GM12878 (cell line): ENCODE data around the gene SRI. TPM values are rescaled to one million over a fixed set of nuclear protein-coding genes. Genes with fewer than 3 reads are reported as not detected.

Source experiments
- ATAC-seq: fragments of 200-7000 bp; cut with Tn5 transposase; 3 replicates; pipeline ENCODE4 v1.9.1; 2020; ENCODE audit warnings: mild to moderate bottlenecking, moderate library complexity
- BruUV-seq: library from RNA; stranded (reverse); fragments of 400-500 nt; replicated peaks from 2 replicates; lab custom pipeline; 2021; lab: Mats Ljungman, UMichigan
- CTCF ChIA-PET: fragments of 300-600 bp; sonication (Branson Sonifier 250); formaldehyde crosslinking; extraction: SDS; loops from one replicate; lab custom pipeline; 2021; ENCODE audit warnings: inconsistent platforms; lab: Yijun Ruan, JAX
- POLR2A ChIA-PET: fragments of 350-600 bp; formaldehyde crosslinking; extraction: SDS; loops from one replicate; lab custom pipeline; 2021; ENCODE audit warnings: inconsistent platforms; lab: Charles Lee
- RAD21 ChIA-PET: fragments of 300-600 bp; sonication (Branson Sonifier 250); formaldehyde crosslinking; loops from one replicate; lab custom pipeline; 2023; ENCODE audit warnings: antibody characterized with exemption; ENCODE audit not compliant: unreplicated experiment; lab: Charles Lee
- SMC1A ChIA-PET: fragments of 300-600 bp; sonication (Branson Sonifier 250); formaldehyde crosslinking; loops from one replicate; lab custom pipeline; 2023; ENCODE audit not compliant: unreplicated experiment, uncharacterized antibody; lab: Charles Lee
- DNase-seq: peaks from one replicate; pipeline ENCODE4 v3.0.0-alpha.2; 2011; ENCODE audit warnings: low read depth, low spot score
- FAIRE-seq: peaks from 3 replicates; lab custom pipeline; 2011; peaks lifted over from hg19 to GRCh38; lab: Jason Lieb, UNC
- H2AFZ ChIP-seq: 2 replicates; pipeline ENCODE4 v1.6.0; 2011; ENCODE audit warnings: low read depth, low read length, control low read depth; ENCODE audit not compliant: control insufficient read depth
- H3K27ac ChIP-seq: 2 replicates; pipeline ENCODE4 v1.5.1; 2011; ENCODE audit warnings: control low read depth; ENCODE audit not compliant: control insufficient read depth, insufficient read depth
- H3K27me3 ChIP-seq, 2 experiments: replicated peaks in 1 of 2; 2 replicates each; pipeline versions ENCODE4 v1.6.0 to v1.6.1; 2011; ENCODE audit warnings: low read length in 1 of 2; ENCODE audit not compliant: control insufficient read depth in 2 of 2, insufficient read depth in 2 of 2
- H3K36me3 ChIP-seq, 2 experiments: 2 replicates each; pipeline ENCODE4 v1.5.1; 2011; ENCODE audit warnings: low read length in 1 of 2; ENCODE audit not compliant: control insufficient read depth in 2 of 2, insufficient read depth in 2 of 2
- H3K4me1 ChIP-seq: 2 replicates; pipeline ENCODE4 v1.6.1; 2011; ENCODE audit warnings: mild to moderate bottlenecking, low read length, moderate library complexity, mixed read lengths; ENCODE audit not compliant: control insufficient read depth, insufficient read depth
- H3K4me2 ChIP-seq: 2 replicates; pipeline ENCODE4 v1.6.0; 2011; ENCODE audit warnings: control low read depth; ENCODE audit not compliant: control insufficient read depth, insufficient read depth
- H3K4me3 ChIP-seq: fragments of 200-600 bp; sonication (generic); 2 replicates; pipeline ENCODE4 v1.5.1; 2016
- H3K79me2 ChIP-seq: 2 replicates; pipeline ENCODE4 v1.6.0; 2011; ENCODE audit warnings: low read length; ENCODE audit not compliant: control insufficient read depth, insufficient read depth
- H3K9ac ChIP-seq: 2 replicates; pipeline ENCODE4 v1.8.0; 2011; ENCODE audit warnings: low read length, control low read depth, mixed read lengths; ENCODE audit not compliant: control insufficient read depth, insufficient read depth
- H3K9me3 ChIP-seq: replicated peaks from 3 replicates; pipeline ENCODE4 v1.5.1; 2011; ENCODE audit warnings: mild to moderate bottlenecking, low read length; ENCODE audit not compliant: control insufficient read depth, insufficient read depth
- H4K20me1 ChIP-seq: 2 replicates; pipeline ENCODE4 v1.6.0; 2011; ENCODE audit not compliant: control insufficient read depth, insufficient read depth
- ETV6 ChIP-seq, 2 experiments: fragments of 450-650 bp in 1 of 2; IDR thresholded peaks in 1 of 2; conservative IDR thresholded peaks in 1 of 2; 2 replicates each; pipeline ENCODE4 v1.6.1; 2014; ENCODE audit warnings: antibody characterized with exemption in 1 of 2, borderline replicate concordance in 1 of 2, low read depth in 1 of 2, mild to moderate bottlenecking in 1 of 2, moderate library complexity in 1 of 2
- GABPA ChIP-seq: IDR thresholded peaks from 2 replicates; pipeline ENCODE4 v1.6.1; 2014; ENCODE audit warnings: antibody characterized with exemption, low read depth, mild to moderate bottlenecking, inconsistent platforms
- HCFC1 ChIP-seq: fragments of 150-350 bp; IDR thresholded peaks from 2 replicates; pipeline ENCODE4 v1.6.1; 2014; ENCODE audit warnings: low read length
- KLF5 ChIP-seq: fragments of 450-650 bp; IDR thresholded peaks from 2 replicates; pipeline ENCODE4 v1.6.1; 2014; ENCODE audit warnings: mild to moderate bottlenecking; ENCODE audit not compliant: partially characterized antibody
- MEF2B ChIP-seq: fragments of 450-650 bp; IDR thresholded peaks from 2 replicates; pipeline ENCODE4 v1.6.1; 2018; ENCODE audit warnings: mild to moderate bottlenecking, moderate library complexity; ENCODE audit not compliant: partially characterized antibody, poor library complexity, severe bottlenecking
- MYC ChIP-seq: IDR thresholded peaks from 2 replicates; pipeline ENCODE4 v1.6.1; 2011; ENCODE audit warnings: mild to moderate bottlenecking, low read length, moderate library complexity, inconsistent platforms; ENCODE audit not compliant: insufficient read depth, insufficient replicate concordance, insufficient read length, severe bottlenecking
- NR2F1 ChIP-seq: fragments of 450-650 bp; conservative IDR thresholded peaks from 2 replicates; pipeline ENCODE4 v1.6.1; 2017; ENCODE audit warnings: mild to moderate bottlenecking
- RFX5 ChIP-seq: IDR thresholded peaks from 2 replicates; pipeline ENCODE4 v1.6.1; 2011; ENCODE audit warnings: low read depth, low read length, improper control_type of control experiment
- SIX5 ChIP-seq: IDR thresholded peaks from 2 replicates; pipeline ENCODE4 v1.6.1; 2011; ENCODE audit warnings: mild to moderate bottlenecking, low read depth, low read length, moderate library complexity; ENCODE audit not compliant: severe bottlenecking
- ZNF207 ChIP-seq: fragments of 450-650 bp; IDR thresholded peaks from 2 replicates; pipeline ENCODE4 v1.6.1; 2014; ENCODE audit warnings: antibody characterized with exemption, mild to moderate bottlenecking, borderline replicate concordance
- ZSCAN29 ChIP-seq: fragments of 450-650 bp; IDR thresholded peaks from 2 replicates; pipeline ENCODE4 v1.6.1; 2017; ENCODE audit warnings: mild to moderate bottlenecking, moderate library complexity
- WGBS: methylation state at CpG from one replicate; pipeline ENCODE4 v1.1.6; 2016; ENCODE audit warnings: low lambda C conversion rate; ENCODE audit not compliant: insufficient replicate concordance, insufficient coverage; ENCODE audit errors: missing lambda C conversion rate; 5-methylcytosine and 5-hydroxymethylcytosine counted together
- in situ Hi-C: fragments of 300-500 bp; cut with MboI; formaldehyde crosslinking; loops from 9 replicates; pipeline ENCODE4 v1.14.3; 2018; ENCODE audit warnings: mixed read lengths
- intact Hi-C: fragments of 100-400 bp; cut with micrococcal nuclease; formaldehyde crosslinking; loops from one replicate; pipeline ENCODE4 v1.14.2; 2022; ENCODE audit not compliant: unreplicated experiment
- polyA plus RNA-seq, 11 experiments: library from polyadenylated mRNA; depleted of rRNA in 4 of 11; unstranded in 6 of 11; stranded (reverse) in 5 of 11; fragments of >200 nt; fragmentation: Nextera tagmentation in 4 of 11; fragmentation: Illumina TruSeq in 1 of 11; extraction: Ambion mirVana in 4 of 11; extraction: Trizol in 1 of 11; gene quantifications; 1 replicate in 1 of 11; 2 replicates in 10 of 11; pipeline versions ENCODE4 v1.2.1 to v1.2.3, GENCODE V29; 2011 to 2016; ENCODE audit warnings: inconsistent platforms in 2 of 11, missing spikeins in 2 of 11, low read depth in 1 of 11
- total RNA-seq, 4 experiments: library from RNA; depleted of rRNA in 3 of 4; stranded (reverse); fragments of >200 nt in 3 of 4; fragmentation: Illumina TruSeq in 1 of 4; extraction: Trizol in 1 of 4; gene quantifications; 2 replicates each; pipeline versions ENCODE4 v1.2.1 to v1.2.3, GENCODE V29; 2013 to 2021
- TF ChIP-seq, protein P1 (sequence below): fragments of 150-350 bp; IDR thresholded peaks from 2 replicates; pipeline ENCODE4 v1.6.1; 2016; ENCODE audit warnings: low read depth, low read length
- TF ChIP-seq, protein P2 (sequence below): IDR thresholded peaks from 2 replicates; pipeline ENCODE4 v1.6.1; 2012; ENCODE audit warnings: low read depth, low read length, improper control_type of control experiment
- TF ChIP-seq, protein P3 (sequence below): fragments of 450-650 bp; conservative IDR thresholded peaks from 2 replicates; pipeline ENCODE4 v1.6.1; 2017; ENCODE audit warnings: mild to moderate bottlenecking, moderate library complexity

The SRI gene
- total and polyA plus RNA-seq, 10 of the 15 experiments (the other 5 are each of a cell fraction or from before 2014, with no cell fraction given) = 94.7 to 588 (median 242) TPM

DNA sequence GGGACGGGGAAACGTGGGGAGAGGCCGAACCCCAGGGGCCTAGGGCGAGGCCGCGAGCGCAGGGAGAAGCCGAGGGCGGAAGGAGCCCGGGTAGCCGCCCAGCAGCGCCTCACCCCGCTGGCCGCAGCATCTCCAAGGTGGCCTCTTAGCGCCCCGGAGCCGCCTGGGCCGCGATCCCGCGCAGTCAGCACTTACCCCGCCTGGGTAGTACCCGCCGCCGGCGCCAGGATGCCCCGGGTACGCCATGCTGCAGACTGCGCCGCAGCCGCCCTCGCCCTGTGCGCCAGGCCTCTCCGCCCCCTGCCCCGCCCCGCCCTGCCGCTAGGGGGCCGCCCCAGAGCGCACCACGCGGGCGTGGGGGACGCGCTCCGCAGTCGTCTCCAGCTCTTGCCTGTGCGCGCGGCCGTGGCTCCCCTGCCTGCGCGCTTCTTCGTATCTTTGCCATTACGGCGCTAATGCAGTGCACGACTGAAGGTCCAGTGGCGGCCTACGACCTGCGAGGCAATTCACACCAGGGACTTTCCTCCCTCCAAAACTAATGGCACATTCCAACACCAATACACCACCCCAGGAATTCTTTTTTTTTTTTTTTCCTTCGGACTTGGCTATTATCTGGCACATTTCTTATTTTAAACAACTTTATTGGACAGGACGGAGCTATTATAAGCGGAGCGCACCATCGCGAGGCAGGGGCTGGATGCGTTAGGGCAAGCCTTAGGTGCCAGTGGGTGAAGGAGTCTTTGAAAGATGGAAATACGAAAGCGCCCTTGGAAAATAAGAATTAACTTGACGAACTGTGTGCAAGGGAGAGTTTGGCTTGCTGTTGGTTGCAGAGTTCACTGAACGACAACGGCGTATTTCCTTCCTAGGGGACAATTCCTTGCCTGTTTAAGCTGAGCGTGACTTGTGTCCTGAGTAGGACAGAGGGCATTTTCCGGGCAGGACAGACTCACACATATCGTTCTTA lies at the start of gene SRI (continued):
- TF ChIP-seq RFX5 (no peak), ZNF207 (0 out of 2 replicates have a peak, but pooled peaks have one; percentile 77), SIX5 (no peak)
- TF ChIP-seq, protein P1, sequence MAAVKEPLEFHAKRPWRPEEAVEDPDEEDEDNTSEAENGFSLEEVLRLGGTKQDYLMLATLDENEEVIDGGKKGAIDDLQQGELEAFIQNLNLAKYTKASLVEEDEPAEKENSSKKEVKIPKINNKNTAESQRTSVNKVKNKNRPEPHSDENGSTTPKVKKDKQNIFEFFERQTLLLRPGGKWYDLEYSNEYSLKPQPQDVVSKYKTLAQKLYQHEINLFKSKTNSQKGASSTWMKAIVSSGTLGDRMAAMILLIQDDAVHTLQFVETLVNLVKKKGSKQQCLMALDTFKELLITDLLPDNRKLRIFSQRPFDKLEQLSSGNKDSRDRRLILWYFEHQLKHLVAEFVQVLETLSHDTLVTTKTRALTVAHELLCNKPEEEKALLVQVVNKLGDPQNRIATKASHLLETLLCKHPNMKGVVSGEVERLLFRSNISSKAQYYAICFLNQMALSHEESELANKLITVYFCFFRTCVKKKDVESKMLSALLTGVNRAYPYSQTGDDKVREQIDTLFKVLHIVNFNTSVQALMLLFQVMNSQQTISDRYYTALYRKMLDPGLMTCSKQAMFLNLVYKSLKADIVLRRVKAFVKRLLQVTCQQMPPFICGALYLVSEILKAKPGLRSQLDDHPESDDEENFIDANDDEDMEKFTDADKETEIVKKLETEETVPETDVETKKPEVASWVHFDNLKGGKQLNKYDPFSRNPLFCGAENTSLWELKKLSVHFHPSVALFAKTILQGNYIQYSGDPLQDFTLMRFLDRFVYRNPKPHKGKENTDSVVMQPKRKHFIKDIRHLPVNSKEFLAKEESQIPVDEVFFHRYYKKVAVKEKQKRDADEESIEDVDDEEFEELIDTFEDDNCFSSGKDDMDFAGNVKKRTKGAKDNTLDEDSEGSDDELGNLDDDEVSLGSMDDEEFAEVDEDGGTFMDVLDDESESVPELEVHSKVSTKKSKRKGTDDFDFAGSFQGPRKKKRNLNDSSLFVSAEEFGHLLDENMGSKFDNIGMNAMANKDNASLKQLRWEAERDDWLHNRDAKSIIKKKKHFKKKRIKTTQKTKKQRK = no peak
- TF ChIP-seq, protein P2, sequence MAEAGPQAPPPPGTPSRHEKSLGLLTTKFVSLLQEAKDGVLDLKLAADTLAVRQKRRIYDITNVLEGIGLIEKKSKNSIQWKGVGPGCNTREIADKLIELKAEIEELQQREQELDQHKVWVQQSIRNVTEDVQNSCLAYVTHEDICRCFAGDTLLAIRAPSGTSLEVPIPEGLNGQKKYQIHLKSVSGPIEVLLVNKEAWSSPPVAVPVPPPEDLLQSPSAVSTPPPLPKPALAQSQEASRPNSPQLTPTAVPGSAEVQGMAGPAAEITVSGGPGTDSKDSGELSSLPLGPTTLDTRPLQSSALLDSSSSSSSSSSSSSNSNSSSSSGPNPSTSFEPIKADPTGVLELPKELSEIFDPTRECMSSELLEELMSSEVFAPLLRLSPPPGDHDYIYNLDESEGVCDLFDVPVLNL = 0 out of 2 replicates have a peak, but pooled peaks have one; percentile 9

DNA sequence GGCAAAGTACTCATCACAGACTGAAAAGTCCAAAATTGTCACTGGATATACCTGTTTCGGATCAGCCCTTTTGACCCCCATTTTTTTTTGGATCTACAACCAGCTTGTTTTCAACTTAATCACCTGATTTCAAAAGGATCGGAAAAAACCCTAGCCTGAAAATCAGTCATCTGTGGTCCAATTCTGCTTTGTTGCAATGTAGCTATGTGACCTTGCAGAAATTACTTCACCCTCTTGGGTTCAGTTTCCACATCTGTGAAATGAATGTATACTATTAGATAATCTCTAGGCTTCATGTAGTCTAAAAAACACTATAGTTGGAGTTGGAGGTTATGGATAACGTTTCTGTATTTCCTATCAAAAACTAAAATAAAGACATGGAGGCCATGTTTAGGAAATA lies 49.7 kb upstream of the SRI start:
- CTCF ChIA-PET = interaction anchor here (0.9 kb wide), 1 partner anchor 27 kb away, joined by 3 read pairs; no protein-coding TSS in a partner anchor
- no TSS peak for BruUV-seq
- TF ChIP-seq GABPA (no peak), MYC (no peak), MEF2B (no peak), HCFC1 (no peak), ZSCAN29 (no peak), KLF5 (no peak), NR2F1 (no peak), ETV6 (conservative IDR thresholded peaks at IDR 0.05 in 1 of 2, IDR thresholded peaks at IDR 0.05 in 1 of 2; ENCODE audit: borderline replicate concordance in 1 of 2, low read depth in 1 of 2) (no peak)
- TF ChIP-seq, protein P3, sequence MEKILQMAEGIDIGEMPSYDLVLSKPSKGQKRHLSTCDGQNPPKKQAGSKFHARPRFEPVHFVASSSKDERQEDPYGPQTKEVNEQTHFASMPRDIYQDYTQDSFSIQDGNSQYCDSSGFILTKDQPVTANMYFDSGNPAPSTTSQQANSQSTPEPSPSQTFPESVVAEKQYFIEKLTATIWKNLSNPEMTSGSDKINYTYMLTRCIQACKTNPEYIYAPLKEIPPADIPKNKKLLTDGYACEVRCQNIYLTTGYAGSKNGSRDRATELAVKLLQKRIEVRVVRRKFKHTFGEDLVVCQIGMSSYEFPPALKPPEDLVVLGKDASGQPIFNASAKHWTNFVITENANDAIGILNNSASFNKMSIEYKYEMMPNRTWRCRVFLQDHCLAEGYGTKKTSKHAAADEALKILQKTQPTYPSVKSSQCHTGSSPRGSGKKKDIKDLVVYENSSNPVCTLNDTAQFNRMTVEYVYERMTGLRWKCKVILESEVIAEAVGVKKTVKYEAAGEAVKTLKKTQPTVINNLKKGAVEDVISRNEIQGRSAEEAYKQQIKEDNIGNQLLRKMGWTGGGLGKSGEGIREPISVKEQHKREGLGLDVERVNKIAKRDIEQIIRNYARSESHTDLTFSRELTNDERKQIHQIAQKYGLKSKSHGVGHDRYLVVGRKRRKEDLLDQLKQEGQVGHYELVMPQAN = no peak

More for the DNA sequence above, 49.7 kb upstream of the SRI start:
- ATAC-seq (no peak), DNase-seq (no peak), FAIRE-seq (no peak)
- intact Hi-C loops = no loop called here
- no peak overlapping the region for H3K27ac ChIP-seq
- ChIA-PET POLR2A (no interaction called here), RAD21 (no interaction called here), SMC1A (no interaction called here)
- no peaks in the 10 kb centered on the region for H4K20me1 ChIP-seq
- in situ Hi-C loops = no loop called here
- 32% methylated on average over 3 of the region's 3 CpGs for WGBS
- no peak overlapping the region for H2AFZ ChIP-seq
- no peak overlapping the region for H3K4me2 ChIP-seq
- no peaks in the 10 kb centered on the region for H3K9me3 ChIP-seq
- H3K4me1 ChIP-seq = no peaks in the 10 kb centered on the region
- H3K4me3 ChIP-seq = no peak overlapping the region
- H3K79me2 ChIP-seq = no peaks in the 10 kb centered on the region
- H3K36me3 ChIP-seq = no peaks in the 10 kb centered on the region
- no peak overlapping the region for H3K9ac ChIP-seq
- H3K27me3 ChIP-seq = no peaks in the 10 kb centered on the region
